ENCODE data around the gene GALNT15.

GRCh38 chr3:16171009-16171408, 3.5 kb upstream of the GALNT15 start:
- TF ChIP-seq CTCF (IDR thresholded peaks at IDR 0.05) (no peak), EZH2 (IDR thresholded peaks at IDR 0.05) (no peak)
